Sciatic nerve (tissue), 2 donors: ENCODE data around the gene ARHGEF39. TPM values are rescaled to one million over a fixed set of nuclear protein-coding genes. Genes with fewer than 3 reads are reported as not detected.
"Not testable (repeated sequence)": the region's sequence is repeated elsewhere in the genome, so short reads cannot be mapped to it uniquely, and the experiment has no call there.

Experiments used
- ATAC-seq: fragments of 200-7000 bp; cut with Tn5 transposase; one replicate; pipeline ENCODE4 v1.9.1; 2020; ENCODE audit warnings: mild to moderate bottlenecking, moderate library complexity
- DNase-seq: peaks from one replicate; pipeline ENCODE4 v3.0.0-alpha.2; 2020; ENCODE audit warnings: low spot score
- intact Hi-C: fragments of 100-400 bp; cut with DNase I; formaldehyde crosslinking; loops from one replicate; pipeline ENCODE4 v1.14.2; 2022
- total RNA-seq: library from RNA; stranded (reverse); fragmentation: NEBNext Ultra II Directional; extraction: Animal tissue kit (Norgen Biotek cat#: 25700); gene quantifications from one replicate; pipeline ENCODE4 v1.2.1, GENCODE V29; 2021
- donor health status: DM: no; HTN: no; CAD: no.
- donor health status: DM: no; HTN: no; CAD: no.

ARHGEF39 gene
- total RNA-seq, 1 donor from 2014 or later, result not detected

GRCh38 chr9:35639225-35639624 lies 25.8 kb downstream of the ARHGEF39 start:
- ATAC-seq, intact Hi-C loops, DNase-seq: not testable (repeated sequence)

- intact Hi-C loops, ATAC-seq: not testable (repeated sequence)
- peak; percentile 38 for DNase-seq
Measured at GRCh38 chr9:35638751-35639150, 26.2 kb downstream of the ARHGEF39 start.

- DNase-seq, result peak; percentile 5
Measured at GRCh38 chr9:35637427-35637955, 27.5 kb downstream of the ARHGEF39 start.

GRCh38 chr9:35636877-35637246 lies 28.1 kb downstream of the ARHGEF39 start:
- intact Hi-C loops, DNase-seq, ATAC-seq: not testable (repeated sequence)

More at GRCh38 chr9:35637427-35637955, 27.5 kb downstream of the ARHGEF39 start:
- ATAC-seq, intact Hi-C loops: not testable (repeated sequence)

GRCh38 chr9:35636135-35636876 lies 28.7 kb downstream of the ARHGEF39 start:
- peak; percentile 73 for ATAC-seq
- intact Hi-C loops, result no loop called here
- peak; percentile 47 for DNase-seq

GRCh38 chr9:35635730-35636129 lies 29.3 kb downstream of the ARHGEF39 start:
- intact Hi-C loops, result no loop called here

GRCh38 chr9:35629597-35629996 lies 35.4 kb downstream of the ARHGEF39 start:
- ATAC-seq (no peak), DNase-seq (peak; percentile 21)
- intact Hi-C loops, result no loop called here

More at GRCh38 chr9:35635730-35636129, 29.3 kb downstream of the ARHGEF39 start:
- ATAC-seq, result no peak
- DNase-seq, result no peak

- ATAC-seq, result no peak
- intact Hi-C loops, result no loop called here
Measured at GRCh38 chr9:35628389-35628991, 36.5 kb downstream of the ARHGEF39 start.

GRCh38 chr9:35627575-35627974 lies 37.4 kb downstream of the ARHGEF39 start:
- intact Hi-C loops, result no loop called here
- ATAC-seq (no peak), DNase-seq (no peak)

More at GRCh38 chr9:35628389-35628991, 36.5 kb downstream of the ARHGEF39 start:
- peak; percentile 31 for DNase-seq

GRCh38 chr9:35619800-35620158 lies 45.2 kb downstream of the ARHGEF39 start:
- no peak for DNase-seq
- intact Hi-C loops, result no loop called here

GRCh38 chr9:35618854-35619799 lies 45.9 kb downstream of the ARHGEF39 start:
- peak; percentile 55 for ATAC-seq
- no peak for DNase-seq
- intact Hi-C loops, result no loop called here

More at GRCh38 chr9:35619800-35620158, 45.2 kb downstream of the ARHGEF39 start:
- no peak for ATAC-seq

GRCh38 chr9:35618325-35618727 lies 46.7 kb downstream of the ARHGEF39 start, which contains the start of gene CD72:
Gene CD72 (minus strand): TSS chr9:35618413. CDS start chr9:35618303, 110 bp downstream.
- intact Hi-C loops, result no loop called here
- ATAC-seq (peak; percentile 57), DNase-seq (no peak)

- intact Hi-C loops, result no loop called here
- DNase-seq (peak; percentile 18), ATAC-seq (no peak)
Measured at GRCh38 chr9:35617548-35617947, 47.4 kb downstream of the ARHGEF39 start.

- DNase-seq (peak; percentile 82), ATAC-seq (peak; percentile 74)
- intact Hi-C loops, result no loop called here
Measured at GRCh38 chr9:35616681-35617459, 48.1 kb downstream of the ARHGEF39 start.

- DNase-seq (peak; percentile 54), ATAC-seq (no peak)
- intact Hi-C loops, result no loop called here
Measured at GRCh38 chr9:35615981-35616680, 48.9 kb downstream of the ARHGEF39 start.

- ATAC-seq (no peak), DNase-seq (no peak)
- intact Hi-C loops, result no loop called here
Measured at GRCh38 chr9:35612843-35613242, 52.2 kb downstream of the ARHGEF39 start.

GRCh38 chr9:35612066-35612465 lies 52.9 kb downstream of the ARHGEF39 start:
- ATAC-seq, intact Hi-C loops, DNase-seq: not testable (repeated sequence)
